Measurements from ENCODE around the gene NFKB1.
"Not testable (repeated sequence)": the region's sequence is repeated elsewhere in the genome, so short reads cannot be mapped to it uniquely, and the experiment has no call there.

The NFKB1 gene, protein sequence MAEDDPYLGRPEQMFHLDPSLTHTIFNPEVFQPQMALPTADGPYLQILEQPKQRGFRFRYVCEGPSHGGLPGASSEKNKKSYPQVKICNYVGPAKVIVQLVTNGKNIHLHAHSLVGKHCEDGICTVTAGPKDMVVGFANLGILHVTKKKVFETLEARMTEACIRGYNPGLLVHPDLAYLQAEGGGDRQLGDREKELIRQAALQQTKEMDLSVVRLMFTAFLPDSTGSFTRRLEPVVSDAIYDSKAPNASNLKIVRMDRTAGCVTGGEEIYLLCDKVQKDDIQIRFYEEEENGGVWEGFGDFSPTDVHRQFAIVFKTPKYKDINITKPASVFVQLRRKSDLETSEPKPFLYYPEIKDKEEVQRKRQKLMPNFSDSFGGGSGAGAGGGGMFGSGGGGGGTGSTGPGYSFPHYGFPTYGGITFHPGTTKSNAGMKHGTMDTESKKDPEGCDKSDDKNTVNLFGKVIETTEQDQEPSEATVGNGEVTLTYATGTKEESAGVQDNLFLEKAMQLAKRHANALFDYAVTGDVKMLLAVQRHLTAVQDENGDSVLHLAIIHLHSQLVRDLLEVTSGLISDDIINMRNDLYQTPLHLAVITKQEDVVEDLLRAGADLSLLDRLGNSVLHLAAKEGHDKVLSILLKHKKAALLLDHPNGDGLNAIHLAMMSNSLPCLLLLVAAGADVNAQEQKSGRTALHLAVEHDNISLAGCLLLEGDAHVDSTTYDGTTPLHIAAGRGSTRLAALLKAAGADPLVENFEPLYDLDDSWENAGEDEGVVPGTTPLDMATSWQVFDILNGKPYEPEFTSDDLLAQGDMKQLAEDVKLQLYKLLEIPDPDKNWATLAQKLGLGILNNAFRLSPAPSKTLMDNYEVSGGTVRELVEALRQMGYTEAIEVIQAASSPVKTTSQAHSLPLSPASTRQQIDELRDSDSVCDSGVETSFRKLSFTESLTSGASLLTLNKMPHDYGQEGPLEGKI

DNA sequence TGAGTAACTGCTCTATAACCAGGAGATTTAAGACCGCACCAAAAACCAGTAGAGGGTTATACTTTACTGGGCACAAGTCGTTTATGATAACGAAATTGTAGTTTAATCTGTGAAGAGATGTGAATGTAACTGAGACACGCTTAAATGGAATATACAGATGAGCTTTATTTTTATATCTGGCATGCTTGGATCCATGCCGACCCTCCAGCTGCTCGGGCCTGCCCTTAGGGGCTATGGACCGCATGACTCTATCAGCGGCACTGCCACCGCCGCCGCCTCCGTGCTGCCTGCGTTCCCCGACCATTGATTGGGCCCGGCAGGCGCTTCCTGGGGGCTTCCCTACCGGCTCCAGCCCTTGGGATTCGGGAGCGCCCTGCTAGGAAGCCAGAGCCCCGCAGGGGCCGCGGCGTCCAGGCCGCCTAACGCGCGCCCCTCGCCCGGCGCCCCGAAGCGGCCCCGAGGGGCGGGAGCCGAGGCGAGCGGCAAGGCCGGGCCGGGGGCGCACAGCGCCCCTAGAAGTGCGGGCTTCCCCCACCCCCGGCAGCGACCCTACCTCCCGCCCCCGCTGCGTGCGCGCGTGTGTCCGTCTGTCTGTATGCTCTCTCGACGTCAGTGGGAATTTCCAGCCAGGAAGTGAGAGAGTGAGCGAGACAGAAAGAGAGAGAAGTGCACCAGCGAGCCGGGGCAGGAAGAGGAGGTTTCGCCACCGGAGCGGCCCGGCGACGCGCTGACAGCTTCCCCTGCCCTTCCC, at the start of gene NFKB1:
NFKB1 (plus strand) TSS at position 664 of the 751 bp plus-strand sequence. CDS start 24,160 bp downstream, outside the sequence.
- DNase-seq (ENCODE audit: low read depth in 2 of 2) = peak; percentile 69 to 71

DNA sequence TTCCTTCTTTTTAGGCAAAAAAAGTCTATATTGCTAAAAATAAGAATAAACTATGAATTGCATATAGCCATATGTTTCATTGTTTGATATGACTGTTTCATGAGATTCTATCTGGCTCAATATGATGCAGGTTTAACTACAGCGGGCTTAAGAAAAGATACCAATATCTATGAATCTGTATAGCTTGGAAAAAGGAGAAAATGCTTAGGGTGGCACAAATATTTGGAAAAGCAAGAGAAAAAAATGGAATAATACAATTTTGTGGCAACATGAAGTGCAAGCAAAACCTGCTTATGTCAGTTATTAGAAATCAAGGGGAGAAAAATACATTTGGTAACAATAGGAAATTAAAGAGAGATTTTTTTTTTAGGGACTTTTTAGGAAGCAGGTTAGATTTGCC, 48.3 kb upstream of the NFKB1 start:
- no peak for DNase-seq (ENCODE audit: low read depth in 2 of 2)

DNA sequence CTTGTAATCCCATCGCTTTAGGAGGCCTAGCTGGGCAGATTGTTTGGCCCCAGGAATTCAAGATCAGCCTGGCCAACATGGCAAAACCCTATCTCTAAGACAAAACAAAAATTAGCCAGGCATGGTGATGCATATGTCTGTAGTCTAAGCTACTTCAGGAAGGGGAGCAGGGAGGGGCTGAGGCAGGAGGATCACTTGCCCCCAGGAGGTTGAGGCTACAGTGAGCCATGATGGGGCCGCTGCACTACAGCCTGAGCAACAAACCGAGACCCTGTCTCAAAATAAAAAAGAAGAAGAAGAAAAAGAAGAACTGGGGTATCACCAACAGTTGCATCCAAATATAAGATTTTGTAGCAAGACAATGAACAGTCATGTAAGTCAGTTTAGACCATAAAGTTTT, 47.3 kb upstream of the NFKB1 start:
- DNase-seq (ENCODE audit: low read depth in 2 of 2) = no peak

- DNase-seq (ENCODE audit: low read depth in 2 of 2) = no peak
Measured at GRCh38 chr4:102454268-102454667, 46.9 kb upstream of the NFKB1 start.

DNA sequence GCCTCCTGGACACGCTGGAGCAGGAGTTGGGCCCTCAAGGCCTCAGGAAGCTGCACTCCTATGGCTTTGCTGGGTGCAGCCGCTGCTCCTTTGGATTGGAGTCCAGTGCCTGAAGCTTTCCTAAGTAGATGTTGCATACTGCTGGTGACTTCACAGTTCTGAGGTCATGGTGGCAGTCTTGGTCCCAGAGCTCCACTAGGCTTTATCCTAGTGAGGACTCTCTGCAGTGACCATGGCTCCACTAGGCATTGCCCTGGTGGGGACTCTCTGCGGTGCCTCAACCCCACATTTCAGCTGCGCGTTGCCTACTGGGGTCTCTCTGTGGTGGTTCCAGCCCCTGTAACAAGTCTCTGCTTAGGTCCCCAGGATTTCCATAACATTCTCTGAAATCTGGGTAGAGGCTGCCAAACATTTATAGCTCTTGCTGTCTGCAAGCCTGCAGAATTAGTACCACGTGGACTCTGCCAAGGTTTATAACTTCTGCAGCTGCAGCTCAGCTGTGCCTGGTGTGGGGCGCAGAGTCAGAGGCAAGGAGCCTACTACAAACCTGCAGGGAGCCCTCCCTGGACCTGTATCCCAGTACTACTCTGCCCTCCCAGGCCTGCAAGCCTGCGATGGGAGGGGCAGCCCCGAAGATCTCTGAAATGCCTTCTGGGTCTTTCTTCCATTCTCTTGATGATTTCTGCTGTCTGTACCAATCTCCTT, 46.0 kb upstream of the NFKB1 start:
- no peak for DNase-seq (ENCODE audit: low read depth in 2 of 2)

- no peak for DNase-seq (ENCODE audit: low read depth in 2 of 2)
Measured at GRCh38 chr4:102455750-102456149, 45.4 kb upstream of the NFKB1 start.

GRCh38 chr4:102466298-102466697, 34.9 kb upstream of the NFKB1 start:
- no peak for DNase-seq (ENCODE audit: low read depth in 2 of 2)

GRCh38 chr4:102469806-102470205, 31.4 kb upstream of the NFKB1 start:
- no peak for DNase-seq (ENCODE audit: low read depth in 2 of 2)

DNA sequence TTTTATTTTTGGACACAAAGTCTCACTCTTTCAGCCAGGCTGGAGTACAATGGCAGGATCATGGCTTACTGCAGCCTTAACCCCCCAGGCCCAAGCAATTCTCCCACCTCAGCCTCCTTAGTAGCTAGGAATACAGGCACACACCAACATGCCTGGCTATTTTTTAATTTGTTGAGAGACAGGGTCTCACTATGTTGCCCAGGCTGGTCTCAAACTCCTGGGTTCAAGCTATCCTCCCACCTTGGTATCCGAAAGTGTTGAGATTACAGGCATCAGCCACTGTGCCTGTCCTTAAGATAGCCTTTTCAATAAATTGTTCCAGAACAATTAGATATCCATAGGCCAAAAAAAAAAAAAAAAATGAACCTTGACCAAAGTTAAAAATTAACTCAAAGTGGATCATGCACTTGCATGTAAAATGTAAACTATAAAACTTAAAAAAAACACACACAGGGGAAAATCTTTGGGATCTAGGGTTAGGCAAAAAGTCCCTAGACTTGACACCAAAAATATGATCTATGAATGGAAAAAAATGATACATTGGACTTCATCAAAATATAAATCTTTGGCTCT, 28.6 kb upstream of the NFKB1 start:
- no peak for DNase-seq (ENCODE audit: low read depth in 2 of 2)

GRCh38 chr4:102473476-102473875, 27.7 kb upstream of the NFKB1 start:
- no peak for DNase-seq (ENCODE audit: low read depth in 2 of 2)

DNA sequence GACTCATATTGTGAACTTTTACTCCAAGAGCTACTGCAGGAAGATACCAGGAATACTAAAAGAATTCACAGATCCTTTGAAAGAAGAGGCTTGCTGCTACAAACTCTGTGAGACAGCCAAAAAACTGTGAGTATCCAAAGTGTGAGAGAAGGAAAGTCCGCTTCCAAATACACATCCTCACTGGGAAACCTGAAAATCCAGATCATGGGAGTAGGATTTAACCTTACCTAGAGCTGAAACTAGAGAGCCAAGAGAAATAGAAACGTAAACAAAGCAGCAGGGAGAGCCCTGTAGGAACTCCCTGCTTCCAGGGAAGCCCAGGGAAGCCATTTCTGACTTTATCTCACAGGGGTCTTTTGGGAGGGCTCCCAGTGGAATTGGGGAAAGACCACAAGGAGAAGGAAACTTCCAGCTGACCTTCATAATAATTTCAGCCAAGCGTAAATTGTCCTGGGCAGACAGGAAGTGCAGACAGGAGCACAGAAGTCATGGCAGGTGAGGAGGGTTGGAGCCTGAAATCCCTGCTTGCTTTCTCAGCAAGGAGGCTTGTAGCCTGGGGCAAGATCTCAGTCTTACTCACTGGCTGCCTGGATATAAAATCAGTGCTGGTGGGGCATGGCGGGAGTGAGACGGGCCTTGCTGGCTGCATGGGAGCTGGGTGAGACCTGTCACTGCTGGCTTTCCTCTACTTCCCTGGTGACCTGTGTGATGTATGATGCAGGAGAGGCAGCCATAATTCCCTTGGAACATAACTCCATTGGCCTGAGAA, 26.2 kb upstream of the NFKB1 start:
- DNase-seq (ENCODE audit: low read depth in 2 of 2) = no peak

- DNase-seq (ENCODE audit: low read depth in 2 of 2) = no peak
Measured at GRCh38 chr4:102477657-102478056, 23.5 kb upstream of the NFKB1 start.

DNA sequence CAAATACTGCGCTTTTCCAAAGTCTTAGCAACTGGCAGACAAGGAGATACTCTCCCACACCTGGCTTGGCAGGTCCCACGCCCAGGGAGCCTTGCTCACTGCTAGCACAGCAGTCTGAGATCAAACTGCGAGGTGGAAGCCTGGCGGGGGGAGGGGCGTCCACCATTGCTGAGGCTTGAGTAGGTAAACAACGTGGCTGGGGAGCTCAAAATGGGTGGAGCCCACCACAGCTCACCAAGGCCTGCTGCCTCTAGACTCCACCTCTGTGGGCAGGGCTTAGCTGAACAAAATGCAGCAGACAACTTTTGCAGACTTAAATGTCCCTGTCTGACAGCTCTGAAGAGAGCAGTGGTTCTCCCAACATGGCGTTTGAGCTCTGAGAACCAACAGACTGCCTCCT, 23.0 kb upstream of the NFKB1 start:
- no peak for DNase-seq (ENCODE audit: low read depth in 2 of 2)

GRCh38 chr4:102479832-102480231, 21.3 kb upstream of the NFKB1 start:
- DNase-seq (ENCODE audit: low read depth in 2 of 2) = not testable (repeated sequence)

DNA sequence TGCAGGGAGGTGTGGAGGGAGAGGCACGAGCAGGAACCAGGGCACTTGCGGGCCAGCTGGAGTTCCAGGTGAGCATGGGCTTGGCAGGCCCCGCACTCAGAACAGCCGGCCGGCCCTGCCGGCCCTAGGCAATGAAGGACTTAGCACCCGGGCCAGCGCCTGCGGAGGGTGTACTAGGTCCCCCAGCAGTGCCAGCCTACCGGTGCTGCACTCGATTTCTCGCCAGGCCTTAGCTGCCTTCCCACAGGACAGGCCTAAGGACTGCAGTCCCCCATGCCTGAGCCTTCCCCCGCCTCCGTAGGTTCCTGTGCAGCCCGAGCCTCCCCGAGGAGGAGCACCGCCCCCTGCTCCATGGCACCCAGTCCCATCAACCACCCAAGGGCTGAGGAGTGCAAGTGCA, 18.0 kb upstream of the NFKB1 start:
- DNase-seq (ENCODE audit: low read depth in 2 of 2) = no peak

DNA sequence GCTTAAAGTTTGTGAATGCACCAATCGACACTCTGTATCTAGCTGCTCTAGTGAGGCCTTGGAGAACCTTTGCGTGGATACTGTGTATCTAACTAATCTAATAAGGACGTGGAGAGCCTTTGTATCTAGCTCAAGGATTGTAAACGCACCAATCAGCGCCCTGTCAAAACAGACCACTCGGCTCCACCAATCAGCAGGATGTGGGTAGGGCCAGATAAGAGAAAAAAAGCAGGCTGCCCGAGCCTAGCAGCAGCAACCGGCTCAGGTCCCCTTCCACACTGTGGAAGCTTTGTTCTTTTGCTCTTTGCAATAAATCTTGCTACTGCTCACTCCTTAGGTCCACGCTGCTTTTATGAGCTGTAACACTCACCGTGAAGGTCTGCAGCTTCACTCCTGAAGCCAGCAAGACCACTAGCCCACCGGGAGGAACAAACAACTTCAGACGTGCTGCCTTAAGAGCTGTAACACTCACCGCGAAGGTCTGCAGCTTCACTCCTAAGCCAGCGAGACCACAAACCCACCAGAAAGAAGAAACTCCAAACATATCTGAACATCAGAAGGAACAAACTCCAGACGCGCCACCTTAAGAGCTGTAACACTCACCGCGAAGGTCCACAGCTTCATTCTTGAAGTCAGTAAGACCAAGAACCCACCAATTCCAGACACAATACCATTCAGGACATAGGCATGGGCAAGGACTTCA, 17.0 kb upstream of the NFKB1 start:
- not testable (repeated sequence) for DNase-seq (ENCODE audit: low read depth in 2 of 2)

DNA sequence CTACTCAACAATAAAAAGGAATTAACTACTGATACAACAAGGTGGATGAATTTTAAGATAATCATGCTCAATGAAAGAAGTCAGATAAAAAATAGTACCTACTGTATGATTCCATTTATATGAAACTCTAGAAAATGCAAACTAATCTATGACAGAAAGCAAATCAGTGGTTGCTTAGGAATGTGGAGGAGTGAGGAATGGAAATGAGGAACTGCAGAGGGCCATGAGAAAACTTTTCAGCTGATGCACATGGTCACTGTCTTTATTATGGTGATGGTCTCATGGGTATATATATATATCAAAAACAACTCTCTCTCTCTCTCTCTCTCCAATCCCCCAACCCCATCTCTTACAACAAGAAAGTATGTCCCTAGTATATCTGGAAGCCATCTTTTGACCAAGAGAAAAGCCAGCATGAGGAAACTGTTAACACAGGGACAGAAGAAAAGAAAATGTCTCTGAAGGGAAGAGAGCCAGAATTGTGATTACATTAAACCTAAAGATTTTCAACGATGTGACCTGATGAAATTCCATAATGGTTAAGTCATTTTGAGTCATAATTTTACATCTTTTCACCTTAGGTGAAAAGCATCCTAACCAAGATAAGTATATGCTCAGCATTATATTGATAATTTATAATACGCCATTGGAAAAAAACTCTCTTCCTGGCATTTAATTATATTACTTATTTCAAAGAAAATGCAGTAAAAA, 8.5 kb upstream of the NFKB1 start:
- no peak for DNase-seq (ENCODE audit: low read depth in 2 of 2)

GRCh38 chr4:102493257-102493656, 7.9 kb upstream of the NFKB1 start:
- DNase-seq (ENCODE audit: low read depth in 2 of 2) = no peak

GRCh38 chr4:102493794-102494193, 7.4 kb upstream of the NFKB1 start:
- DNase-seq (ENCODE audit: low read depth in 2 of 2) = no peak

Data from stimulated activated CD8-positive, alpha-beta memory T cell treated with anti-CD3 and anti-CD28 coated beads, Interleukin-7, amount 100 ng/mL, for 1 hour (primary cell).